Prostate gland (tissue), 2 donors: Measurements from ENCODE around the gene GADD45A. TPM values are rescaled to one million over a fixed set of nuclear protein-coding genes. Genes with fewer than 3 reads are reported as not detected.
"Not testable (repeated sequence)": the region's sequence is repeated elsewhere in the genome, so short reads cannot be mapped to it uniquely, and the experiment has no call there.

Source experiments
- DNase-seq: peaks from one replicate; pipeline ENCODE4 v3.0.0-alpha.2; 2019; ENCODE audit warnings: low spot score
- H3K27ac ChIP-seq, 2 donors: fragments of 200-600 bp; sonication (generic); 2 replicates each; pipeline ENCODE4 v1.5.1; 2017 to 2019
- H3K27me3 ChIP-seq: fragments of 200-600 bp; sonication (generic); replicated peaks from 2 replicates; pipeline ENCODE4 v1.5.1; 2019; ENCODE audit not compliant: insufficient read depth
- H3K36me3 ChIP-seq, 2 donors: fragments of 200-600 bp; sonication (generic); 1 replicate in 1 of 2; 2 replicates in 1 of 2; pipeline versions ENCODE4 v1.5.1 to v1.8.1; 2017 to 2019
- H3K4me1 ChIP-seq: fragments of 200-600 bp; sonication (generic); replicated peaks from 2 replicates; pipeline ENCODE4 v1.5.1; 2019
- H3K4me3 ChIP-seq, 2 donors: fragments of 200-600 bp; sonication (generic); 2 replicates each; pipeline ENCODE4 v1.5.1; 2017 to 2019
- H3K9me3 ChIP-seq: fragments of 200-600 bp; sonication (generic); 2 replicates; pipeline ENCODE4 v1.5.1; 2017
- CTCF ChIP-seq, 4 experiments: fragments of 200-600 bp in 2 of 4; fragments of 450-650 bp in 2 of 4; sonication (generic) in 2 of 4; IDR thresholded peaks; 1 replicate in 3 of 4; 2 replicates in 1 of 4; pipeline ENCODE4 v1.5.1; 2016 to 2019; ENCODE audit warnings: antibody characterized with exemption in 4 of 4, mild to moderate bottlenecking in 2 of 4, moderate library complexity in 2 of 4
- POLR2A ChIP-seq: fragments of 450-650 bp; IDR thresholded peaks from one replicate; pipeline ENCODE4 v1.6.1; 2016; ENCODE audit warnings: antibody characterized with exemption, mild to moderate bottlenecking
- POLR2AphosphoS5 ChIP-seq: sonication (generic); formaldehyde crosslinking; IDR thresholded peaks from one replicate; pipeline ENCODE4 v1.6.1; 2017; ENCODE audit warnings: antibody characterized with exemption
- WGBS: methylation state at CpG from one replicate; pipeline ENCODE4 v1.1.5; 2018; 5-methylcytosine and 5-hydroxymethylcytosine counted together
- intact Hi-C: fragments of 100-400 bp; cut with DNase I; formaldehyde crosslinking; loops from one replicate; pipeline ENCODE4 v1.14.2; 2022
- total RNA-seq, 2 donors: library from RNA; depleted of rRNA; stranded (reverse); fragments of >200 nt; gene quantifications; one replicate each; pipeline ENCODE4 v1.1.0, GENCODE V29; 2016

The GADD45A gene
- total RNA-seq, 2 donors from 2014 or later: 28.9 to 43.9 TPM

- DNase-seq: peak; percentile 72
- Histone ChIP-seq H3K4me1 (no peaks in the 10 kb centered on the region), H3K9me3 (no peaks in the 10 kb centered on the region), H3K27ac (peak overlapping the region; percentile 11 to 37), H3K27me3 (no peaks in the 10 kb centered on the region), H3K36me3 (no peaks in the 10 kb centered on the region), H3K4me3 (no peak overlapping the region)
- TF ChIP-seq CTCF (IDR thresholded peaks at IDR 0.05) (no peak), POLR2AphosphoS5 (peak; percentile 50), POLR2A (no peak)
- 20% methylated on average over 3 of the region's 3 CpGs for WGBS
- intact Hi-C loops: no loop called here
Observed at GRCh38 chr1:67724928-67725560, 40.0 kb downstream of the GADD45A start.

GRCh38 chr1:67726224-67726623 lies 41.2 kb downstream of the GADD45A start:
- intact Hi-C loops: no loop called here
- H3K9me3 ChIP-seq: no peaks in the 10 kb centered on the region
- no peaks in the 10 kb centered on the region for H3K27me3 ChIP-seq
- H3K4me3 ChIP-seq: no peak overlapping the region
- DNase-seq: no peak
- no peak overlapping the region for H3K27ac ChIP-seq
- H3K4me1 ChIP-seq: no peaks in the 10 kb centered on the region
- TF ChIP-seq POLR2A (no peak), POLR2AphosphoS5 (no peak), CTCF (IDR thresholded peaks at IDR 0.05) (no peak)
- no peaks in the 10 kb centered on the region for H3K36me3 ChIP-seq

- no peak overlapping the region for H3K27ac ChIP-seq
- no peak overlapping the region for H3K4me3 ChIP-seq
- DNase-seq: no peak
- H3K27me3 ChIP-seq: no peaks in the 10 kb centered on the region
- no peaks in the 10 kb centered on the region for H3K4me1 ChIP-seq
- TF ChIP-seq POLR2AphosphoS5 (no peak), CTCF (IDR thresholded peaks at IDR 0.05) (no peak), POLR2A (no peak)
- H3K36me3 ChIP-seq: no peaks in the 10 kb centered on the region
- no peaks in the 10 kb centered on the region for H3K9me3 ChIP-seq
- WGBS: 97% methylated on average over 2 of the region's 2 CpGs
- intact Hi-C loops: no loop called here
Observed at GRCh38 chr1:67729872-67730271, 44.9 kb downstream of the GADD45A start.

GRCh38 chr1:67730312-67730711 lies 45.3 kb downstream of the GADD45A start:
- H3K4me1 ChIP-seq, H3K9me3 ChIP-seq, H3K36me3 ChIP-seq, DNase-seq, intact Hi-C loops, H3K27me3 ChIP-seq, H3K4me3 ChIP-seq, H3K27ac ChIP-seq: not testable (repeated sequence)
- WGBS: 87% methylated on average over 9 of the region's 9 CpGs

- Histone ChIP-seq H3K9me3 (no peaks in the 10 kb centered on the region), H3K27ac (no peak overlapping the region), H3K36me3 (no peaks in the 10 kb centered on the region), H3K4me1 (no peaks in the 10 kb centered on the region), H3K27me3 (no peaks in the 10 kb centered on the region), H3K4me3 (no peak overlapping the region)
- WGBS: 92% methylated on average over 2 of the region's 2 CpGs
- intact Hi-C loops: no loop called here
- DNase-seq: no peak
- no peak for TF ChIP-seq CTCF (IDR thresholded peaks at IDR 0.05)
- TF ChIP-seq POLR2A: no peak
- TF ChIP-seq POLR2AphosphoS5: no peak
Observed at GRCh38 chr1:67731322-67731721, 46.3 kb downstream of the GADD45A start.
